DOHH2 (cell line): ENCODE results near the gene RBBP6.

Experiments
- CTCF ChIP-seq: fragments of 200-600 bp; sonication (generic); IDR thresholded peaks from one replicate; pipeline ENCODE4 v1.5.1; 2014; ENCODE audit warnings: antibody characterized with exemption, mild to moderate bottlenecking, low read depth, low read length; ENCODE audit not compliant: poor library complexity, severe bottlenecking
- EZH2phosphoT487 ChIP-seq: fragments of 200-600 bp; sonication (generic); IDR thresholded peaks from 2 replicates; pipeline ENCODE4 v1.6.1; 2017; ENCODE audit warnings: borderline replicate concordance, mild to moderate bottlenecking, antibody characterized with exemption, low read length, moderate library complexity, mixed read lengths

GRCh38 chr16:24539295-24539849 lies at the start of gene RBBP6:
- peak; percentile 36 for TF ChIP-seq CTCF
- no peak for TF ChIP-seq EZH2phosphoT487
